Peyer's patch (tissue), 4 donors: ENCODE measurements around the gene EBI3.

Experiments
- POLR2A ChIP-seq, 2 donors: fragments of 450-650 bp; IDR thresholded peaks; one replicate each; pipeline ENCODE4 v1.5.1; 2017; ENCODE audit warnings: antibody characterized with exemption in 2 of 2, mild to moderate bottlenecking in 2 of 2, moderate library complexity in 2 of 2
- TF ChIP-seq, protein P1 (sequence below), 6 experiments: fragments of 450-650 bp in 4 of 6; fragments of 200-600 bp in 2 of 6; sonication (generic) in 1 of 6; IDR thresholded peaks; one replicate each; pipeline ENCODE4 v1.5.1; 2017 to 2019; ENCODE audit warnings: antibody characterized with exemption in 6 of 6, mild to moderate bottlenecking in 3 of 6, moderate library complexity in 1 of 6

DNA sequence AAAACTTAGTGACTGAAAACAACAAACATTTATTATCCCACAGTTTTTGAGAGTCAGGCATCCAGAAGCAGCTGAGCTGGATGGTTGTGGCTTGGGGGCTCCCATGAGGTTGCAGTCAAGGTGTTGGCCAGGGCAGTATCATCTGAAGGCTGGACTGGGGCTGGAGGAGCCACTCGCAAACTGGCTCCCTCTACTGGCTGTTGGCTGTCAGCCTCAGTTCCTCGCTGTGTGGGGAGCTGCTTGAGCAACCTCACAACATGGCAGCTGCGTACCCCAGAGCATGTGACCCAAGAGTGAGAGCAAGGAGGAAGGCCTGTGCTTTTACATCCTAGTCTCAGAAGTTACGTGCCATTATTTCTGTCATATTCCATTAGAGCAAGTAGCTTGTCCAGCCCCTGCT lies 27.2 kb downstream of the EBI3 start:
- TF ChIP-seq, protein P1, sequence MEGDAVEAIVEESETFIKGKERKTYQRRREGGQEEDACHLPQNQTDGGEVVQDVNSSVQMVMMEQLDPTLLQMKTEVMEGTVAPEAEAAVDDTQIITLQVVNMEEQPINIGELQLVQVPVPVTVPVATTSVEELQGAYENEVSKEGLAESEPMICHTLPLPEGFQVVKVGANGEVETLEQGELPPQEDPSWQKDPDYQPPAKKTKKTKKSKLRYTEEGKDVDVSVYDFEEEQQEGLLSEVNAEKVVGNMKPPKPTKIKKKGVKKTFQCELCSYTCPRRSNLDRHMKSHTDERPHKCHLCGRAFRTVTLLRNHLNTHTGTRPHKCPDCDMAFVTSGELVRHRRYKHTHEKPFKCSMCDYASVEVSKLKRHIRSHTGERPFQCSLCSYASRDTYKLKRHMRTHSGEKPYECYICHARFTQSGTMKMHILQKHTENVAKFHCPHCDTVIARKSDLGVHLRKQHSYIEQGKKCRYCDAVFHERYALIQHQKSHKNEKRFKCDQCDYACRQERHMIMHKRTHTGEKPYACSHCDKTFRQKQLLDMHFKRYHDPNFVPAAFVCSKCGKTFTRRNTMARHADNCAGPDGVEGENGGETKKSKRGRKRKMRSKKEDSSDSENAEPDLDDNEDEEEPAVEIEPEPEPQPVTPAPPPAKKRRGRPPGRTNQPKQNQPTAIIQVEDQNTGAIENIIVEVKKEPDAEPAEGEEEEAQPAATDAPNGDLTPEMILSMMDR (IDR thresholded peaks at IDR 0.05): no peak
- TF ChIP-seq POLR2A (IDR thresholded peaks at IDR 0.05): no peak
